NOMO-1 treated with dmso at 0.1 percent for 144 hours (cell line): ENCODE data around the gene RSRC1.
"Not testable (repeated sequence)": the region's sequence is repeated elsewhere in the genome, so short reads cannot be mapped to it uniquely, and the experiment has no call there.

Source experiments
- DNase-seq: peaks from one replicate; lab custom pipeline; 2025; ENCODE audit not compliant: unreplicated experiment; lab: John Stamatoyannopoulos, UW

Gene RSRC1

GRCh38 chr3:158100681-158101080, 9.2 kb upstream of the RSRC1 start:
- no peak for DNase-seq

DNA sequence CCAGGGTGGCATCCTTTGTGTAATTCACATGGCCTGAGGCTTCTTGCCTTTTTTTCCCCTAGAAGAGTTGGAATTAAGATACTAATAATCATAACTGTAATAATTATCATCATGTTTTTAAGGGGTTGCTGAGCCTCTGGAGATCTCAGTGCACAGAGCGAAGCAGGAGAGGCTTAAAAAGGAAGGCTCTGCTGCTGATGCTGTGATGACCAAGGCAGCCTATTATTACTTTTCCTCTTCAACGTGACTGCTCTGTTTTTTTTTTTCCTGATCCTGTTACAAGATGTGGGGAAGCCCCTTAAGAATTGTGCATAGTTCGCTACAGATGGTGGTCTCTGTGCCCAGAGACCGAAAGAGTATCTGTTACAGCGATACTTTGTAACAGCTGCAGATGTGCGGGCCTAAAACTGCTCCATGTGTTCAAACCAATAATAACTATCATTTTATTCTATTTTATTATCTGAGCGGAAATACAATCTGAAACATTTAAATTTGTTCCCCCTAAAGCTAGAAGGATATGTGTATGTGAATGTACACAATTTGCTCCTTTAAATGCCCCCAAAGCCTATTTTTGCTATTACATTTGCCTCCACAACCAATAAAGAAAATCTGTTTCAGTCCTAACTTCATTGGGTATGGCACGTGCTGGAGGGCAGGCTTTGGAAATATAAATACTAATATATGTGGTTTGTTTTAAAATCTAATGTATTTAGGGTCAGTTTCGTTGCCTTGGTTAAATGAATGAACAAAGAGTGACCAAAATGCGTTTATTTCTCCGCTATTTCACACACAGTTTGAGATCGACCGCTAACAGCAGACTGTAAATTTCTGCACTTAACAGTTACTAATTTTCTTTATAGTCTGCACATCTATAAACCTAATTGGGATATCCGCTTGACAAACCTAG, 8.3 kb upstream of the RSRC1 start:
- no peak for DNase-seq

DNA sequence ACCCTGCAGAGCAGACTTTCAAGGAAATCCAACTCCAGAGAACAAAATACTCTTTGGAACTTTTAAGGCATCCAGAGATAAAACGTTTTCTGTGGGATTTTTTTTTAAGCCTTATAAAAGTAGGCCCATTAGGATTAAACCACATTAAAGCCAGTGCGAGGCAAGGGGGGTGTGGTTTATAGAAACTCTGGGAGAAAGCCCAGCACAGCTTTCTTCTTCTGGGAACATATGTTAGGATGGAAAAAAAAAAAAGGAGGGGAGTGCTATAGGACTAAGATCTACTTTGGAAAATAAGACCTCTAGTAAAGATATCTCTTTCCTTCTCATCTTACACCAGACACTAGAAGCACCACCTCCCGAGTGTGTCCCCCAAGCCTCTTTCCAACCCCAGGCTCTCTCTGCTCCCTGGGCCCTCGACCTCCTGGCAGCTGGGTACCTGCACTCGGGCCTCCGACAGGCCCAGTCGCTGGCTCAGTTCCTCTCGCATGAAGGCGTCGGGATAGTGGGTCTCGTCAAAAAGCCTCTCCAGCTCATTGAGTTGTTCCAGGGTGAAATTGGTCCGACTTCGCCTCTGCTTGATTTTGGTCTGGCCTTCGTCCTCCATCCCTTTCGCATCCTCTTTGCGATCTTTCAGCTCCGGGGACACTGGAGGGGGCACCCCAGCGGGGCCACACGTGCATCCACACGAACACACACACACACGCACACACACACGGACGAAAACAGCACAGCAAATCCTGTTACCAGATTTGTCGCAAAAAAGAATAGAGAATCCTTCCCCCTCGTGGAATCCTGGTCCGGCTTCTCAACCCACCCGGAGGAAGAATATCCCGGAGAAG, 7.4 kb upstream of the RSRC1 start:
- no peak for DNase-seq

DNA sequence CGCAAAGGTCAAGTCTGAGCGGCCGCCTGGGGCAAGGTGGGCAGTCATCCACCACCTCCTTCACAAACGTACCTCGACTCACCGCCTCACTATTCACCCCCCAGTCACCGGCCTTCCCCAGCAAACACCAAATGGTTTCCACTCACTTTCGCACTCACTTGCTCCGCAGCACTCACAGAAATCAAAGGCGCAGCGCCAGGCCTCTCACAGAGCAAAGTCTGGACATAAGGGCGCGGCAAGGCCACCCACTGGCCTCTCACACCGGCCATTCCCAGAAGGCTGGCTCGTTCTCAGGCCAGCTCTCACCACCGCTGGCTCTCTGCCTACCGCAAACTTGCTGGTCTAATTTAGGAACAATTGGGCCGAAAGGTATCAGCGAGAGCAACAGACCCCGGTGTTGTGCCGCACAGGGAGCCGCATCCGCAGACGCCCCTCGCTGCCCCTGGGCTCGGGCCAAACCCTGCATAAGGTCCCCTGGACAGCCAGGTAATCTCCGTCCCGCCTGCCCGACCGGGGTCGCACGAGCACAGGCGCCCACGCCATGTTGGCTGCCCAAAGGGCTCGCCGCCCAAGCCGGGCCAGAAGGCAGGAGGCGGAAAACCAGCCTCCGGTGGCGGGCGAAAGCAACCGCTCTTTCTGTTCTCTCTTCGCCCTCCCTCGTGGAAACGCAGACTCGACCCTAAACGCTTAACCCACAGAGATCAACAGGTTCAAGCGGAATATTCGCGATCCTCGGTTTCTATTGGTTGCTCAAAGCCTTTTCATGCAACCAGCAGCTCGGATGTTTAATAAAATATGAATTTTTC, 6.6 kb upstream of the RSRC1 start:
- DNase-seq, result no peak

DNA sequence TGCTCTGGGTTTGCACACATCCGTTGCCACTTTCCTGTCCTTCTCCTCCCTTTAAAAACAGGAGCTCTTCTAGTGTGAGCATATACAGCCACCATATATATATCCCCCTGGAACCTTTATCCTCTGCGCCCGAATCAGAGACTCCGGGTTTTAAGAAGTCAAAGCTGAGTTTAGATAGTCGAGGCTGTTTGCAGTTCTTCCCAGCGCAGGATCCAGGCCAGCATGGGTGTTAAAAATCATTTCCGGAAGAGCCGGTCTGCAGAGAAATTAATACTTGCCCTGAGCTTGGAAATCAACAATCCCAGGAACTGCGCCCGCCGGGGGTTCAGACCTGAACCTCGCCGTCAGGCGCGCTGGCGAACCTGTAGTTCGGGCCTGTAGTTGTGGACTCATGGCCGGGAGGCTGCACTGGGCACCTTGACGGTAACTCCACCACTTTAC, 6.0 kb upstream of the RSRC1 start:
- no peak for DNase-seq

GRCh38 chr3:158104431-158104921, 5.4 kb upstream of the RSRC1 start:
- DNase-seq, result no peak

- no peak for DNase-seq
These were observed 4.7 kb upstream of the RSRC1 start for GRCh38 chr3:158105119-158105709.

- peak; percentile 20 for DNase-seq
These were observed 4.1 kb upstream of the RSRC1 start for GRCh38 chr3:158105710-158106253.

DNA sequence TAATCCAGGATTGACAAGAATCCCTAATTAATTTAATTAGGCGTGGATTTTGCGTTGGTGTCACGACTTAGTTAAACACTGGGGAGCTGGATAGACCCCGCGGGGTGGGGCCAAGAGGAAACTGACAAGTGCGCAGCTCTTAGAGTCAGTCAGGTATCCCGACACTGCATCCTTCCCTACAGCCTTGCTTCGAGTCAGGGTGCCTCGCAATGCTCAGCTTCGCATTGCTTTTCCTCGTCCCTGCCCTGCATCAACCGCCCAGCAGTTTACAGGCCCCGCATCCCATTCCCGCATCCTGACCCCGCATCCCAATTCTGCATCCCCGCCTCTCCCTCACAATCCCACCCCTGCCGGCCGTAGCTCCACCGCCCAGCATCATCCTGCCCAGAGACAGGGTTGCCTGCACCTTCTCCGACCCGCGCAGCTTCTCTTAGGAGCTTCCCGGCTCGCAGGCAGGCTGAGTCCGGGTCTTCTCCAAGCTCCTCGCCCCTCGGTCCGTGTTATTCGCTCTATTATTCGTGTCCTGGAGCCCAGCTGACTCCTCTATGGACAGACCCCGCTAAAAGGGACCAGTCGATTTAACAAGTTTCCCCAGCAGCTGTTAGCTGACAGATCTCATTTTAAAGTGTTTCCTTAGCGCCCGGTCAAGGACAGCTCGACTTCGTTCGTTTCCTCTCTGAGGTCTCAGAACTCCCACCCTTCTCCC, 3.0 kb upstream of the RSRC1 start:
- DNase-seq, result no peak

DNA sequence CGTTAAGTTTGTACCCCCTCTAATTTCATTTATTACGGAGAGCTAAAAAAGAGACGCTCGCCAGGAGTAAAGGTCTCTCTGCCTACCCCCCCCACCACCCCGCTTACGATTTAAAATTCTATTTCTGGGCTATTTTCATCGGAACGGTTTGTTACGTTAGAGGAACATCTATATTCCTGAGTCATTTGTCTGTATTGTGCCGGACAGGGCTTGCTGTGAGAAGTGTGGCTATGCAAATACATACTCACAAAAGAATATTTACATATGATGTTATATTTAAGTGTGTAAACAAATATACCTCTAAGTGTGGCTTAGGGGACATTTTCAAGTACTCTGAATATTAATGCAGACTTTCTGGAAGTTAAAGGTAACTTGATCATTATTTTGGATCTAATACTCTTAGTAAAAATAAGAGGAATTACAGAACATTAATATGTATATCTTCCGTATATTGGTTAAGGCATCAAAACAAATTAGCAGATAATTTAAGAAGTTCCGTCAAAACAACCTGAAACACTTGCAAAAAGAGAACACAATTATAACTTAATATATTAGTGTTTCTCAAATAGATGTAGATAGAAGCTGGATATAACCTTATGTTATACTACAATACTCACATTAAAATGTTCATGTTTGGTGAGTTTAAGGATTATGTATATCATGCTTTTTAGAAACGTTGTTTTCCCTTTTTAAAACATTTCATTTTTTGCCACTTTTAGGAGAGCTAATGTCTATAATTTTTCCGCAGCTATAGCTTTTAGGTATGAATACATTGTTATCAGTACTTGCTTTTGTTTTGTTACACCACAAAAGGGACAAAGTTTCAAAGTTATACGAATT, 2.1 kb upstream of the RSRC1 start:
- DNase-seq, result no peak

DNA sequence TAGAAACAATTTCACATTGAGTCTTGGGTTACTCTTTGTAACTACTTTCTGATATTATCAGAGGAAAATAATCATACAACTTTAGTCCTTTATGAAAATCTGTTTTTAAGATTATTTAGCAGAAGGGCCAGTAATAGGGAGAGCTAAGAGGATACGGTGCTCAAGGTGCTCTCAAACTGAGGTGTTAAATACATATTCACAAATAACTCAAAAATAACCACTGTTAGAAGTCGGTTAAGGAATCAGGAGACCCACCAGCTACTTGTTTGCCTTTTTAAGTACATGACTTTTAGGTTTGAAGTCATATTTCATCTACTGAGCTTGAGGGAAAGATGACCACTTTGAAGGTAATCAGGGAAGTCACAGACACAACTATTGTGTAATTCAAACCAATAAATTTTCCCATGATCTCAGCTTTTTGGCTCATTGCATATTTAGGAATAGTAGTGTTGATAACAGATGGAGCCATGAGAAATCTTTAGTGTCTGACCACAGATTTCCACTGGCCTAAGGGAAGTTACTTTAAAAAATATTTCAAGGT, 1.4 kb upstream of the RSRC1 start:
- DNase-seq, result no peak

DNA sequence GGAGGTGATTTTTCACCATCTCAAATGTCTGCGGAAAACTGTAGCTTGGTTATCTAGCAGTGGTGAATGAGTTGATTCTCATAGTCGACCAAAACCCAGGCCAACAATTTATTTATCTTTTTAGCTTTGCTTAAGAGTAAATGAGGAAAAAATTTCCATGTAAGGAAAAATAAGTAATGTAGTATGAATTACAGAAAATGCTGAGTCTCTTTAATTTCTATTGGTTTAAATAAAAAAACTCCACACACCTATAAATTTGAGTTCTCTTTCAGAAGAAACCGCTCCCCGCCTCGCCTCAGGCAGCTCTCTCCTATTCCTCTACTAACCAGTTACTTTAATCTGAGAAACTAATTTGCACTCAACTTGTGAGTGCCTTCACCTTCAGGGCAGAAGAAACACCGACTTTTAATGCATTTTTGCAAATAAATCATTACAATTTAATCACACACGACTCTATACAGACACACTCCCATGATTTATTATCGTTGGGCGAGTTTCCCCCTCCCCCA, 540 bp upstream of the RSRC1 start:
- no peak for DNase-seq

DNA sequence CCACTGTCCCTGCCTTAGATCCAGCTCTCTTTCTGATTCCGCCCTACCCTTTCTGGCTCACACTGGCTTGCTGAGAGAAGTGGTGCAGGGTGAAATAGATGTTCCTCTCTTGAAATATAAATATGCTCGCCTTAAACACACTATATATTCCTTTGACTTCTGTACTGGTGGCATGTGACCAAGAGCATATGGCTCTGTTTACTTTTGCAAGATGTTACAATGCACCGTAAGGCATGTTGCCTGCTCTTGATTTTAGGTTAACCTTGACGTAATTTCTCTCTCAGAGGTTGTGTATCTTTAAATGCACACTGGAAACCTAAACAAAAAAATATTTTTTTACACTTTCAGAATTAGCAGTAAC, 749 bp downstream of the RSRC1 start:
- no peak for DNase-seq

DNA sequence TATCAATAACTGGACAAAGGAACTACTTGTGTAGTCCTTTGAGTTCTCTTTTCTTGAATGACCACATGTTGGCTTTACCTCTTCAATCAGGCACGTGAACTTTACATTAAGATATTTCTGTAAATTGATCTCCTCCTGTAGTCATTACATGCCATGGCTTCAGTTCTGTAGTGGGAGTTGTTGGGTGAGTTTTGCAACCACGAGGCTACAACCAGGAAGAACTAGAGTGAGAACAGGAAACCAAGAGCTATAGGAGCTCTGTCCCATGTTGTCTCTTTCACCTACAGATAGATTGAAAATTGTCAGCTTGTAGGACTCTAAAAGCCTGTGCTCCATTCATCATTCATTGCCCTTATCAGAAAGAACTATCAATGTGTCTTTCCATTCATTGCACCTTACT, 2.0 kb downstream of the RSRC1 start:
- peak; percentile 14 for DNase-seq

GRCh38 chr3:158113595-158113994, 3.7 kb downstream of the RSRC1 start:
- DNase-seq, result not testable (repeated sequence)

DNA sequence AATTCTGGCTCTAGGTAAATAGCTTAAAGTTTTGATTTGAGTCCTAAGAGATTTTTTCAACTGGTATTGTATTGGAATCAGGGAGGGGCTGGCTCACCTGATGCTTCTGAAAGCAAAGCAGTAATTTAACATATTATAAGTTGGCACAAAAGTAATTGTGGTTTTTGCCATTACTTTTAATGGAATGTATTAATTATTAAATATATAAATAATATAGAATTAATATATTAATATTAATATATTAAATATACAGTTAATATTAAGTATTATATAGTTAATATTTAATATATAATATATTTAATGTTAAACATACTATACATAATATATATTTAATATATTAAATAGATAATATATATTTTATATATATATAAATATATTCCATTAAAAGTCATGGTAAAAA, 10.4 kb downstream of the RSRC1 start:
- DNase-seq, result no peak

DNA sequence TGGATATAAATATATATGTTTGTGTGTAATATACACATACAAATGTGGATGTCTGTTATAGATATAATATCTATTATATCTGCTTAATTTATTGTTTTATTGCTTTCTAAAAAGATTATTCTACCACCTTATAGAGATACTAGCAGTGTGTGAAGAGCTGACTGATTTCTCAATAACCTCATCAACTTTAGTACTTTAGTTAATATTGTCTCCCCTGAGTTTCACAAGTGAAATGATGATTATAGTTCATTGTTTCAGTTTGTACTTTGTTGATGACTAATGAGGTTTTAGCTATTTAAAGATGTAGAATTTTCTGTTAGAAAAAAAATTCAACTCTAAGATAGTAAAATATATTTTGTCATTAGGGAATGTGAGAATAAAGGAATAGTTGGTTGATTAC, 11.4 kb downstream of the RSRC1 start:
- DNase-seq, result no peak

- not testable (repeated sequence) for DNase-seq
These were observed 12.8 kb downstream of the RSRC1 start for GRCh38 chr3:158122721-158123120.
